HK-2 (cell line): Measurements from ENCODE around the gene SLC26A6.

Source experiments
- DNase-seq: peaks from one replicate; pipeline ENCODE4 v3.0.0-alpha.2; 2018; ENCODE audit not compliant: unreplicated experiment

Gene SLC26A6

GRCh38 chr3:48635222-48636021 is at the start of gene SLC26A6:
SLC26A6 (minus strand) TSS chr3:48635461; CDS start chr3:48635393, 68 bp downstream.
- DNase-seq: peak; percentile 91

GRCh38 chr3:48684480-48685143 is 49.4 kb upstream of the SLC26A6 start:
- no peak for DNase-seq

GRCh38 chr3:48684054-48684349 is 48.7 kb upstream of the SLC26A6 start:
- DNase-seq: no peak

- no peak for DNase-seq
These were observed 47.5 kb upstream of the SLC26A6 start for GRCh38 chr3:48682786-48683185.

GRCh38 chr3:48681974-48682610 is 46.8 kb upstream of the SLC26A6 start:
- no peak for DNase-seq

GRCh38 chr3:48681541-48681880 is 46.2 kb upstream of the SLC26A6 start:
- DNase-seq: no peak

- no peak for DNase-seq
These were observed 45.7 kb upstream of the SLC26A6 start for GRCh38 chr3:48680811-48681540.

GRCh38 chr3:48679411-48680391 is 44.4 kb upstream of the SLC26A6 start:
- no peak for DNase-seq

- DNase-seq: no peak
These were observed 43.5 kb upstream of the SLC26A6 start for GRCh38 chr3:48678566-48679380.

GRCh38 chr3:48678056-48678455 is 42.8 kb upstream of the SLC26A6 start:
- DNase-seq: no peak

GRCh38 chr3:48674505-48674904 is 39.2 kb upstream of the SLC26A6 start:
- no peak for DNase-seq

GRCh38 chr3:48672522-48672921 is 37.3 kb upstream of the SLC26A6 start:
- DNase-seq: no peak

GRCh38 chr3:48664929-48665328 is 29.7 kb upstream of the SLC26A6 start:
- no peak for DNase-seq

- DNase-seq: no peak
These were observed 29.0 kb upstream of the SLC26A6 start for GRCh38 chr3:48664313-48664644.

- peak; percentile 98 for DNase-seq
These were observed 28.4 kb upstream of the SLC26A6 start for GRCh38 chr3:48663489-48664312.

- DNase-seq: peak; percentile 84
These were observed 27.7 kb upstream of the SLC26A6 start, which contains the start of gene CELSR3 for GRCh38 chr3:48662753-48663488. CELSR3 (minus strand) TSS chr3:48662886; CDS start chr3:48662634, 252 bp downstream.

- DNase-seq: peak; percentile 21
These were observed 27.0 kb upstream of the SLC26A6 start for GRCh38 chr3:48662145-48662752.

GRCh38 chr3:48661501-48662144 is 26.4 kb upstream of the SLC26A6 start:
- DNase-seq: peak; percentile 68
